DMS 273 (cell line): Measurements from ENCODE around the gene JMJD1C.
"Not testable (repeated sequence)": the region's sequence is repeated elsewhere in the genome, so short reads cannot be mapped to it uniquely, and the experiment has no call there.

Experiments
- DNase-seq: peaks from one replicate; lab custom pipeline; 2025; ENCODE audit not compliant: unreplicated experiment; lab: John Stamatoyannopoulos, UW

The JMJD1C gene

GRCh38 chr10:63368365-63368764 lies 97.4 kb downstream of the JMJD1C start:
- no peak for DNase-seq

- DNase-seq = no peak
Observed at GRCh38 chr10:63366933-63367332, 98.8 kb downstream of the JMJD1C start.

- DNase-seq = no peak
Observed at GRCh38 chr10:63365976-63366765, 99.6 kb downstream of the JMJD1C start.

- no peak for DNase-seq
Observed at GRCh38 chr10:63364918-63365317, 100.9 kb downstream of the JMJD1C start.

- DNase-seq = no peak
Observed at GRCh38 chr10:63363951-63364350, 101.8 kb downstream of the JMJD1C start.

- DNase-seq = no peak
Observed at GRCh38 chr10:63355682-63356081, 110.1 kb downstream of the JMJD1C start.

GRCh38 chr10:63352976-63353375 lies 112.8 kb downstream of the JMJD1C start:
- DNase-seq = no peak

GRCh38 chr10:63348245-63348850 lies 117.4 kb downstream of the JMJD1C start:
- no peak for DNase-seq

GRCh38 chr10:63346015-63346441 lies 119.7 kb downstream of the JMJD1C start:
- no peak for DNase-seq

GRCh38 chr10:63344269-63344668 lies 121.5 kb downstream of the JMJD1C start:
- DNase-seq = no peak

GRCh38 chr10:63343476-63343875 lies 122.3 kb downstream of the JMJD1C start:
- no peak for DNase-seq

GRCh38 chr10:63339640-63340039 lies 126.1 kb downstream of the JMJD1C start:
- not testable (repeated sequence) for DNase-seq

- DNase-seq = no peak
Observed at GRCh38 chr10:63337455-63338251, 128.1 kb downstream of the JMJD1C start.

GRCh38 chr10:63331586-63331985 lies 134.2 kb downstream of the JMJD1C start:
- DNase-seq = no peak

- DNase-seq = no peak
Observed at GRCh38 chr10:63324495-63324854, 141.3 kb downstream of the JMJD1C start.

- no peak for DNase-seq
Observed at GRCh38 chr10:63323701-63324494, 141.9 kb downstream of the JMJD1C start.

- DNase-seq = no peak
Observed at GRCh38 chr10:63320683-63321082, 145.1 kb downstream of the JMJD1C start.

GRCh38 chr10:63319231-63319630 lies 146.5 kb downstream of the JMJD1C start:
- no peak for DNase-seq

- DNase-seq = no peak
Observed at GRCh38 chr10:63318491-63318890, 147.3 kb downstream of the JMJD1C start.

- DNase-seq = no peak
Observed at GRCh38 chr10:63314020-63314419, 151.8 kb downstream of the JMJD1C start.

GRCh38 chr10:63313066-63313717 lies 152.6 kb downstream of the JMJD1C start:
- no peak for DNase-seq
